ENCODE data around the gene PPFIA2.

PPFIA2 gene

DNA sequence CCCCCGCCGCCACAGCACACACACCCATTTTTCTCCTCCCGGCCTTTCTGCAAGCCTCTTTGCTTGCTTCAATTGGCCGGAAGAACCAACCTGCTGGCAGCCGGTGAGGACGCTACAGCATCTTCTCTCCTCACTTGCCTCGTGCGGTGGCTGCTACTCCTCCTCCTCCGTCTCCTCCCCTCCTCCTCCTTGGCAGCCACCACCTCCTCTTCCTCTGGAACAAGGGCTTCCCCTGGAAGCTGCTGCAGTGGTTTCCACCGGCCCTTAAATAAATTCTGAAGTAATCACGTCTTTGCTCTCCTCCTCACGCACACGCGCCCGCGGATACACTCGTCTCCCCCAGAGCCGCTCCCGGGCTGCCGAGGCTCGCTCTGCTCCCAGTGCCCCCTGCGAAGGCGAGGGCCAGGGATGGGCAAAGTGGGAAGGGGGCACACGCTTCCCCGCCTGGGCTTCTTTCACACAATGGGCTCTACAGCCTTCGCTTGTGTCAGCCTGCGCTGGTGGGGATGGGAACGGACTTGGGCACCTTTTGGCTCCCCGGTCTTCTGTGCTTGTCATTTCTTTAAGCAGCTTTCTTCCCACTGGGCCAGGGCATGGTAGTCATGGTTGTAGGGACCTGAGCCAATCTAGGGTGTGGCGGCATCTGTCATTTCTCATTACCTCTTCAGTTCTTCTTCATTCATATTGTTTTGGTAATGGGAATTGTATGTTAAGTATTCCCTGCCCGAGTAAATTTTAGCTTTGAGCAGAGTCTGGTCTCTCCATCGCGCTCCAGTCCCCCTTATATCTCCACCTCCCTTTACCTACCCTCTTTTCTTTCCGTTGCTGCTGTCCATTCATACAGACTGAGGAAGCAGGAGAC, at the start of gene PPFIA2:
Gene PPFIA2, minus strand, starts transcription at position 161 of the 862 bp plus-strand sequence.
- DNase-seq = no peak

DNA sequence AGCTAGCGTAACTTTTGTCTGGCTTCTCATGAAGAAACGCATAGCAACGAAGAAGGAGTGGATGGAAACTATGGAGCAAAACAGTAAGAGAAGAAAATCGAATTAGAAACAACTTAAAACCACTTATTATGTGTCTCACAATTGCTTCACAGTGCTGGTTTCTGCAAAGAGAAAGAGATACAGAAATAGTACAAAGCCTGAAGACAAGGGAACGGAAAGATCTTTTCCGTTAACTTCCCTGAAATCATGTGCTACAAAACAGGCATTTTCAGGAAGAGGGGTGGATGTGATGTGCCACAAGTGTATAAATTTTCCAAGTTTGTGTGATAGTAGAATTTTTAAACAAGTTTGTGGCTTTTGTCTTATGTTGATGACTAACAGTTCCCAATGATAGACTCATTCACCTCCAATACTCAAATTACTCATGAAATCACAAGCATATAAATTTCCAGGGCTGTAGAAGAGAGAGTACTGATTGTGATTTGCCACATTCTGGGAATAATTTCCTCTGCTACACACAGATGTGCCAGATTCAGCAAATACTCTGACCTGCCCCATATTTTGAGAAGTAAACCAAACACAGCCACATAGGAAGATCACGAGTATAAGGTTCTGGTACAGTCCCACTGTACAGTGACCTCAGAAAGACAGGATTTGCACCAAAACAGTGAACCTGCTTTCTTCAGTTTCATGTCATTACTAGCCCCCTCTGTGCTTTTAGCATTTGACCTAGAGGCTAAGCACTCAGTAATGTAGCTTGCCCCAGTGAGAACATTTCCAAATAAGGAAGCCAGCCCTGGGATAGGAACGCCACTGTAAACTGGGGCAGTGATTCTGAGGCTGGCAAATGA, 41.4 kb upstream of the PPFIA2 start:
- no peak for DNase-seq

- no peak for DNase-seq
Observed at GRCh38 chr12:81798294-81798693, 39.1 kb upstream of the PPFIA2 start.

GRCh38 chr12:81797100-81797499, 38.0 kb upstream of the PPFIA2 start:
- DNase-seq = peak; percentile 43

DNA sequence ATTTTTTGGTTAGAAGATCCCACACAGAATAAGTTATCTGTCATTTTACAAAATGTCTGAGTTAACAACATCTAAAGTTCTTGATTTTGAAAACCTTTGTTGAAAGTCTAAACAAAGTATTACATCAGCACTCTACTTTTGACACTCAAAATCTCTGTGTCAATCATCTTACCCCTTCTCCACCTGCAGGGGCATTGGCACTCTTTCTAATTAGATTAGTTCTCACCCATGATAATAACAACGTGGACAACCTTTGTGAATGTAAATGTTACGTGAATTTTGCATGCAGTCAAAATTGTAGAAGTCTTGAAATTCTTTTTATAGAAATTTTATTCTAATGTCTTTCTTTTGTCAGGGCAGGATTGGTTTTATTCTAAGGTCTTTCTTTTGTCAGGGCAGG, 33.5 kb upstream of the PPFIA2 start:
- DNase-seq = no peak

DNA sequence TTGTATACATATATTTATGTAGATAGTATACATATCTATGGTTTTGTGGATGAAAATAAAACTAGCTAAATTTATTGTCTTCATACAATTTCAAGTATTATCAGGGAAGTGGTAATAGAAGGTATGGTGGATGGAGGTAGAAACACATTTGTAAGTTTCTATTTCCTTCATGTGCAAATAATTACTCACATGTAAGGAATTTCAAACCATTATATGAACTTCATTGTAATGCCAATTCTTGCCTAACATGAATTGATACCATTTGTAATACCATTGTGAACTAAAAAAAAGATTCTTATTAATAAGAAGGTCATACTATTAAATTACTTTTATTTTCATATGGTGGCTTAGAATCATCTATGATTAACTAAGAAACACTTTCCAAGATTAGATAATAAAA, 20.1 kb upstream of the PPFIA2 start:
- no peak for DNase-seq

DNA sequence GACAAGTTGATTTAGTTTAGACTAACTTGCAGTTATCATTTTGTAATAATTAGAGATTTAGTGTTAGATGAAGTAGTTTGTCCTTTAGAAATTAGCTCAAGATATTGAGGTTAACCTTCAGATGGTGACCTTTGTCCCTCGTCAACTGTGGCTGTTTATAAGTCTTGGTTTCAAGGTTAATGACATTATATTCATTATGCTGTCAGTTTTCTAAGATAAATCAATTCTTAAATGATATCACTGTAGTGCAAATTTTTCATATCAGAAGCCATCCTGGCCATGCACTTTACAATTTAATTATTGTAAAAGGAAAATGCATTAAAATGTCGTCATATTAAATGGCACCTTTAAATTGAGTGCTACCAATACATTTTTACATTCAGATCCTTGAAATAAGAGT, 19.6 kb upstream of the PPFIA2 start:
- no peak for DNase-seq

DNA sequence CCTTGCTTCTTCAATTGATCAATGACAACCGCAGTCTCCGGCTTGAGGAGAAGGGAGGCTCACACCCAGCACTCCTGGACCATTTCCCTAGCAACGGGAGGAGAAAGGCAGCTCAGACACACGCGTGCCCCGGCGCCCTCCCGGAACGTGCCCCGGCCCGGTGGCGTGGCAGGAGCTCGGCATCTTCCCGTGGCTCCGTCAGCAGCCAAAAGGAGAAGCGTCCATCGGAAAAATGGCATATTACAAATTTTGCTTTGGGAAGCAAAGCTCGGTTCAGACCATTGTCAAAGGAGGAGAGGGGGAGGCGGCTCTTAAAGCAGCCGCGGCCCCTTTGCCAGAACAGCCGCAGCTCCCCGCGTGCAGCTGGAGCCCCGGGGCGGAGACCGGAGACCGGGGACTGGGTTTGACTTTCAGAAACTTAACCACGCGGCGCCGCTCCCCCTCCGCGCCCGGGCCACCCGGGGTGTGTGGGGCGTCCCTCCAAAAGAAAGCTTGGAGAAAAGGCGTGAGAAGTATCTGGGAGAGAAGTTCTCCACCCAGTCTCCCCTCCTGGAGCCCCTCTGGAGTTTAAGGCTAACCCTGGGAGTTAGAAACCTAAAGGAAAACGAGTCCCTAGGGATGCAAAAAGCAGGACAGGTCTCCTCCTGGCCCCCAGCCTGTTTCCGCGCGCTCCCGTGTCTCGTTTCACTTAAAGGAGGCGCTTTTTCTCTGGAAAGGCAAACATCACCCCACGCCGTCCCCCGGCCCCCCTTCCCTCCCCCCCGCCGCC, 545 bp downstream of the PPFIA2 start:
- DNase-seq = no peak

DNA sequence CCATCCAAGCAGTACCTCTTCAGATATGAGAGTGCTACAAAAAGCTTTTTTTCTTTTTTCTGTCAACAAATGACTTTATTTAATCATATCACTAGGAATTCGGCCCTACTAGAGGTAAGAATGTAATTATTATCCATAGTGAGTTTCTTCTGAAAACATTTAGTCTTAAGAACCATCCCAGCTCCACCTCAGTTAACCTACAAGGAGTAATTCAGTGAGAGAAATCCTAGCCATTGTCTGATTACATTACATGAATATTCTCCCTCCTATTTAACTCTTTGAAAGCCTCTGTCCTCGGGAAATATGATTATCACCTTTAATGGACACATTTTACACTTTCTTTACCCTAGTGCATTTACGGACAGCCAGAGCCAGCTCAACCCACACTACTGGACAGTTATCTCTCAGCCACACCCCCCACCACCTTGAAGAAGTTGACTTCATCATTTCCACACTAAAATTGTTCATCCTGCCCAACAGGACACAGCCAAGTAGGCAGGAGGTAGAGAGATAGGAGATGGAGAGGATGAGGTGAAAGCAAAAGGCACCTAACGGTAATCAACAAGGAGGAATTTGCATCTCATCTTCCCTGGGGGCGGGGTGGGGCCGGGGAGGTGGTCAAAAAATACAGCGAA, 1.3 kb downstream of the PPFIA2 start:
- no peak for DNase-seq

GRCh38 chr12:81729781-81730180, 29.4 kb downstream of the PPFIA2 start:
- DNase-seq = no peak

- DNase-seq = no peak
Observed at GRCh38 chr12:81727391-81727790, 31.8 kb downstream of the PPFIA2 start.

GRCh38 chr12:81726634-81727033, 32.5 kb downstream of the PPFIA2 start:
- DNase-seq = no peak

DNA sequence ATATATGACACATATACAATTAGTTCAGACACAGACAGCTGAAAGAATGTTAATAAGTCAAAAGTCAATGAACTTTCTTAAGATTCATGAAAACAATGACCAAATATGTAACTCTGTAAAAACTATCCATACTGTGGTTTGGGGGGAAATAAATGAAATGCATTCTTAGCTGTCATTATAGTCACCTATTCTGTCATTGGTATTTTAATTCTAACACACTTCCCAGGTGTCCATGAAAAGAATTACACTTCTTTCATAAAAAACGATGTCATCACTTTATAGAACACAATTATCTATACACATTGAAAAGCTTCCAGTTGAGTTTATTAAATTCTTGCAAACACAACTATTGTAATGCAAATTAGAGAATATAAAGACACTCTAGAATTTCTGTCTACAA, 35.8 kb downstream of the PPFIA2 start:
- DNase-seq = no peak

GRCh38 chr12:81722004-81722403, 37.1 kb downstream of the PPFIA2 start:
- no peak for DNase-seq

DNA sequence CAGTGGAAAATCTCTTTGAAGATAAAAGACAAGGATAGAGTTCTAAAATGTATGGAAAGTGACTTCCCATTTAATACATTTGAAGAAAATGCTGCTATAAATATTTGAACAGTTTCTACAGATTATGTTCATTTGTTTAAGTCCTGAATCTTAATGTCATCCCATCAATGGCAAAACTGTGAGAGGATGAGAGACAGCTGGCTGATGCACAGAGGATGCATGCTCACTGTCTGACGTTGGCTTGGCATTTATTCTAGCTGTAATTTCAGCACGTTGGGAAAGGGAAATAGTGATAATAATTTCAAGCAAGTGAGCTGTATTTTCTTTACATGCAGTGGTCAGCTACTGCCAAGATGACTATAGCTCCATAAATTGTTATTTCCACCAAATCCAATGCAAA, 40.5 kb downstream of the PPFIA2 start:
- no peak for DNase-seq

GRCh38 chr12:81712536-81712935, 46.6 kb downstream of the PPFIA2 start:
- no peak for DNase-seq

- DNase-seq = no peak
Observed at GRCh38 chr12:81705586-81705985, 53.6 kb downstream of the PPFIA2 start.

DNA sequence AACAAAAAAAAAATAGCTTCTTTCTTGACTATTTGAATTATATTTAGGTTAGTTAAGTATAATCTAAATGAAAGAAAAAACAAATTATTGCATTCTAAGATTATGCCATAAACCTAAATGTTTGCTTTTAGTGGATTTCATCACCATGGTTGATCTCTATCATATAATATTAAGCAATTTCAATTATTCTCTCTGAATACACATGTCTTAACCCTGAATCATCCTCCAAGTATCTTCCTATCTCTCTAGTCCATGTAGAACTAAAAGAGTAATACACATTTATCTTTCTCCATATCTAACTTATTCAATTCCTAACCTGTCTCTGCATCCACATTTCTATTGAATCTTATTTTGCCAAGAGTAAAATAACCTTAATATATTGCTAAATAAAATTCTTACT, 59.6 kb downstream of the PPFIA2 start:
- DNase-seq = no peak

DNA sequence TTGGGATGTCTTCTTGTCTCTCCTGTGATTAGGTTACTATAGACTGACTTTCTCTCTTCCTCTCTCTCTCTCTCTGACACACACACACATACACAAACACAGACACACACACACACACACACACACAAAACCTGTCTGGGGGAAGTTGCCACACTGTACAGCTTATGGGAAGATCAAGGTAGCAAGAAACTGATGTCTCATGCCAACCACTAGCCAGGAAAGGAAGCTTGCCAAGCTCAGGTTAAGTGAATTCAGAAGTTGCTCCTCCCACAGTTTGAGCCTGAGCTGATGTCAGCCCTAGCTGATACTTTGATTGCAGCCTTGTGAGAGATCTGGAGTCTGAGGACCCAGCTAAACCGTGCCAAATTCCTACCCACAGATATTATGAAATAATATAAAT, 67.1 kb downstream of the PPFIA2 start:
- no peak for DNase-seq

- DNase-seq = no peak
Observed at GRCh38 chr12:81683881-81684280, 75.3 kb downstream of the PPFIA2 start.

GRCh38 chr12:81679614-81680013, 79.5 kb downstream of the PPFIA2 start:
- no peak for DNase-seq

GRCh38 chr12:81670759-81671158, 88.4 kb downstream of the PPFIA2 start:
- no peak for DNase-seq

- DNase-seq = peak; percentile 68
Observed at GRCh38 chr12:81668475-81668874, 90.7 kb downstream of the PPFIA2 start.
